SIG-M5 treated with dmso at 0.1 percent for 504 hours (cell line): Measurements from ENCODE around the gene TNFRSF1A.
A peak's percentile ranks its signal among the peaks of the same experiment; 100 is the strongest.

Experiments
- DNase-seq: peaks from one replicate; lab custom pipeline; 2025; ENCODE audit not compliant: unreplicated experiment; lab: John Stamatoyannopoulos, UW

Gene TNFRSF1A

GRCh38 chr12:6324936-6325750, 16.7 kb downstream of the TNFRSF1A start:
- no peak for DNase-seq

DNA sequence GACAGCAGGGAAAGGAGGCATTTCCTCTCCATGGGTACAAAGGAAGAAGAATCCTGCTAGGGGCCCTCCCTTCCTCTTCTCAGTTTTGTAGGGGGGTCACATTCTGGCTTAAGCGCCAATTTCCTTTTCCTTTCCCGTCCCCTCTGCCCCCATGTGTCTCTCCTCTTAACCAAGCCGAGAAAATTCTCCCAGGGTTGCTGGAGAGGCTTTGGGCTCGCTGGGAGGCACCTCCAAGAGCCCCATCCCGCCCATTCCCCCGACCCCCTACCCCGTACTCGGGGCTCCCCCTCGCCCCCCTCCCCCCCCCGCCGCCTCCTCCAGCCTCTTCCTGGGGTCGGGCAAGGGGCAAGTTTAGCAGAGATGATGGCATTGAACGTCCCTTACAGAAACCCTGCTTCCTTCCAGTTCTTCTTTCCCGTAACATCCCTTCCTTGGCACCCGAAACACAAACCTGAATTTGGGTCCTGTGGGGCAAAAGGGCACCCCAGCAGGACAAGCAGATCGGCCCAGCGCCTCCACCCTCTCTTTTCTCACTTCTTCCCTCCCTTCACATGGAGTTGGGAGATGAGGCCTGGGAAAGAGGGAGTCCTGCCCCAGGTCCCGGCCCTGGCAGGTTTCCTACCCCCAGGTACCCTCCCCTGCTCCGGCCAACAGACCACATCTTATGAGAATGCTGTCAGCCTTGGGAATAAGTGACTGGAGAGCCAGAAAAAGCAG, 17.7 kb downstream of the TNFRSF1A start:
- DNase-seq: no peak

DNA sequence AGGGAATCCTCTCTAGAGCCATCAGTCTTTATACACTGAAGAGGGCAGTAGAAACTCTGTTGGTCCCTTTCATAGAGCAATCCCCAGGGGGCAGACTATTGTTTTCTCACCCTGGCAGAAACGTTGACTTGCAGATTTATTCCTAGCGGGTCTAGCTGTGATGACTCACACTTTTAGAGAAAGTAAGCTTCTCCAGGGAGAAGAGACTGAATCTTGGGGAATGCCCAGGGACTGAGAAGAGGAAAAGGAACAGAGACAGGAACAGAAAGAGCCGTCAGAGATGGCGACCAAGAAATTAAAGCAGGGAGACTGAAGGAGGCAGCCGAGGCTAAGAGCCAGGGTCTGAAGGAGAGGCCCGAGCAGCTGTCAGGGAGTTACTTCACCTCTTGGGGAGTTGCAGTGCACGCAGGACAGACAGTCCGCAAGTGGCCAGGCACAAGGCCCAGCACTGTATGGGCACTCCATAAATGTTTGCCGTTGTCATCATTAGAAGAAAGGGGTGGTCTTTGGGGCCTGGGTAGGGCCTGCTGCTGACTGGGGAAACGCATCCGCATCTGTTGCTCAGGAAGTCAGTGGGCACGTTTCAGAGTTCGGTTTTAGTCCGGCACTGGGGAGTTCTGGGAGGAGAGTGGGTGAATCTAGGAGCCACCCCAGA, 18.4 kb downstream of the TNFRSF1A start:
- DNase-seq: peak; percentile 84

GRCh38 chr12:6322969-6323339, 18.9 kb downstream of the TNFRSF1A start:
- no peak for DNase-seq

DNA sequence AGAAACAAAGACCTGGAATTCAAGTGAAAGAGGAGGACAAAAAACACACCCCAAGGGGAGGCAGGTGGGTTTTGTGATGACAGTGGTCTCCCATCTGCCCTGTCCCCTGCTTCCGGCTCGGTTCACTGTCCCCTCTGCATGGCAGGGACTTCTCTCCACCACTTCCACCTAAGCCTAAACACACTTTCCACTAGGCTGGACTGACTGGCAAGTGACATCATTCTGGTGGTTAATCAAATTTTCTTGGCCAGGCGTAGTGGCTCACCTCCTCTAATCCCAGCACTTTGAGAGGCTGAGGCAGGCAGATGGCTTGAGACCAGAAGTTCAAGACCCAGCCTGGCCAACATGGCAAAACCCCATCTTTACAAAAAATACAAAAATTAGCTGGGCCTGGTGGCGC, 19.5 kb downstream of the TNFRSF1A start:
- DNase-seq: no peak

GRCh38 chr12:6321905-6322304, 20.0 kb downstream of the TNFRSF1A start:
- DNase-seq: no peak

DNA sequence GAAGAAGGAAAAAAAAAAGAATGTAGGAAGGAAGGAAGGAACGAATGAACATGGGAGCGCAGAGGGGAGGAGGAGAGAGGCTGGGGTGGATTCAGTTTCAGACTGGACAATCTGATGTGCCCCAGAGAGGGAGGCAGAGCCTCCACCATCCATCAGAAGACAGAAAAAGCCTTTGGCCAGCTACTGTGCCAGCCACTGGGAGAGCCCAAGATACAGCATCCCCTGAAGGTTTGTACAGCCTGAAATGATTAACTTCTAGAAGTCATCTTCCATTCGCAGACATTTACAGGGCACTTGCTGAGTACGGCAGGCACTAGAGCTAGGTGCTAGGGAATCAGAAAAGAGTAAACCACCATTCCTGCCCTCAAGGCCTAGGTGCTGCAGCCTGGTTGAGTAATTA, 22.4 kb downstream of the TNFRSF1A start:
- no peak for DNase-seq

GRCh38 chr12:6318440-6318879, 23.4 kb downstream of the TNFRSF1A start:
- no peak for DNase-seq

- DNase-seq: no peak
These were observed 24.0 kb downstream of the TNFRSF1A start for GRCh38 chr12:6317693-6318439.

DNA sequence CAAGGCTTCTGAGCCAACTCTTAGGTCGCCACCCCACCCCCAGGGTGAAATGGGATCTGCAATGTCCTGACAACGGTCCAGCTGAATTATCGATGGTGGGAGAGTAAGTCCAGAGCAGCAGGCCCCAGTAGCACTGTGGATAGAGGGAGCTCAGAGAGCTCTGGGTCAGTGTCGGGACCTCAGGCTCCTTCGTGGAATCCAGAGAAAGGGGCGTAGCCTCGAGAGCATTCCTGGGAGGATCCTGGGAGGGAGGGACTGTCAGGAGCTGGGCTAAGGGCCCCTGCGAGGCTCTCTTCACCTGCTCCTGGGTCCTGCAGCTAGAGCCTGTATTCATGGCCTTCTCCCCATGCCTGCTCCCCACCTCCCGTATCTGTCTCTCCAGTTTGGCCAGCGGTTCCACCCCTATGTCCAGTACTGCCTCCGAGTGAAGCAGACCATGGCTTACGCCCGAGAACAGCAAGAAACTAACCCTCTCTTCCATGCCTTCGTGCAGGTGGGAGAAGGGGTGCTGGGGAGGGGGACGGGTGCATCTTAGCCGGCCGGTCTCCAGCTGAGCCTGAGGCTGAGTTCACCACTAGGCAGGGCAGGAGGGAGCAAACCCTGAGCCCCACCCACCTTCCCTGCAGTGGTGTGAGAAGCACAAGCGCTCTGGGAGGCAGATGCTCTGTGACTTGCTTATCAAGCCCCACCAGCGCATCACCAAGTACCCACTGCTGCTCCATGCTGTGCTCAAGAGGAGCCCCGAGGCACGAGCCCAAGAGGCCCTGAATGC, 24.8 kb downstream of the TNFRSF1A start:
- DNase-seq: no peak

GRCh38 chr12:6315704-6316597, 25.9 kb downstream of the TNFRSF1A start:
- no peak for DNase-seq

DNA sequence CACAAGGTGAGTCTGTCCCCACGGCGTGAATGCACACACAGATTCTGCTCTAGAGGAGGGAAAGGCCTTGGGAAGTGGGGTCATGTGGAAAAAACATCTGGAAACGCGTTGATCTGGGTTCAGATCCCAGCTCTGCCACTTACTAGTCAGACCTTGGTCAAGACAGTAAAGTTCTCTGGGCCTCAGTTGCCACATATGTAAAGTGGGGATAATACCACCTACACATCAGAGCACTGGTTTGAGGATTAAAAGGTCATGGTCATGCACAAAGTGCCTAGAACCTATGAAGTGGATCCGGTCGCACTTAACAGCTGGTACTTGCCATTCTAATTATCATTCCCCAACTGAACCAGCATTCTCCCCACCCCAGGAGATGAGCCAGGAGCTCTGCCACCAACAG, 26.7 kb downstream of the TNFRSF1A start:
- no peak for DNase-seq

DNA sequence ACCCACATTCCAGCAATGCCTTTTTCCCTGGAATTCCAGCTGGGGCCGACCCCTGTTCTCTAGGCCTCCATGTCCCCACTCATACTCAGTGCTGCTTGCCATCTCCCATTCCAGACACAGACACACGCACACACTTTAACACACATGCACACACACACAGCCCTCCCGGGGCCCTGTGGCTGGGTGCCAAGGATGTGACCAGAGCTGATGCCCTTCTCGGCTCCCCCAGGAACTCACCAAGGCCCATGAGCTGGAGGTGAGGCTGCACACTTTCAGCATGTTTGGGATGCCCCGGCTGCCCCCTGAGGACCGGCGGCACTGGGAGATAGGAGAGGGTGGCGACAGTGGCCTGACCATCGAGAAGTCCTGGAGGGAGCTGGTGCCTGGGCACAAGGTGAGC, 27.1 kb downstream of the TNFRSF1A start:
- no peak for DNase-seq

DNA sequence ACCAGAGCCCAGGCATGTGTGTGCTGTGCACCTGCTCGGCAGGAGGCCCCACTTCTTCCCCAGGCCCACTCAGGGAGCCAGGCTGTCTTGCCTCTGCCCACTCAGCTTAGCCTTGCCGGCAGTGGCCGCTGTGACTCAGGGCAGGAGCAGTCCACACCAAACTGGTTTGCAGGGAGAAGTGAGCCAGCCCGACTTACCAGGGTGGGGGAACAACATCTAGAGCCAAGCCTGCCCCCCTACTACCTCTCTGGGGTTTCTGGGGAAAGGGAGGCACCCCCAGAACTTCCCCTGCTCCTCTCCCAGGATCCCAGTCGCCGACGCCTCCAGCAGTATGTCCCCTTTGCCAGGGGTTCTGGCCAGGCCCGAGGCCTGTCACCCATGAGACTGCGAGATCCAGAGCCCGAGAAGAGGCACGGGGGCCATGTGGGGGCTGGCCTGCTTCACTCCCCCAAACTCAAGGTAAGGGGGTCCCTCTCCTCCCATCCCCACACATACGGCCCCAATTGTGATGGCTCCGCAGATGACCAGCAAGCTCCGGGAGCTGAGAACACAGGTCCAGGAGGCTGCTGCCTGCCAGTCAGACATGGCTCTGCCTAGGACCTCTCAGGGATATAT, 28.4 kb downstream of the TNFRSF1A start:
- no peak for DNase-seq

DNA sequence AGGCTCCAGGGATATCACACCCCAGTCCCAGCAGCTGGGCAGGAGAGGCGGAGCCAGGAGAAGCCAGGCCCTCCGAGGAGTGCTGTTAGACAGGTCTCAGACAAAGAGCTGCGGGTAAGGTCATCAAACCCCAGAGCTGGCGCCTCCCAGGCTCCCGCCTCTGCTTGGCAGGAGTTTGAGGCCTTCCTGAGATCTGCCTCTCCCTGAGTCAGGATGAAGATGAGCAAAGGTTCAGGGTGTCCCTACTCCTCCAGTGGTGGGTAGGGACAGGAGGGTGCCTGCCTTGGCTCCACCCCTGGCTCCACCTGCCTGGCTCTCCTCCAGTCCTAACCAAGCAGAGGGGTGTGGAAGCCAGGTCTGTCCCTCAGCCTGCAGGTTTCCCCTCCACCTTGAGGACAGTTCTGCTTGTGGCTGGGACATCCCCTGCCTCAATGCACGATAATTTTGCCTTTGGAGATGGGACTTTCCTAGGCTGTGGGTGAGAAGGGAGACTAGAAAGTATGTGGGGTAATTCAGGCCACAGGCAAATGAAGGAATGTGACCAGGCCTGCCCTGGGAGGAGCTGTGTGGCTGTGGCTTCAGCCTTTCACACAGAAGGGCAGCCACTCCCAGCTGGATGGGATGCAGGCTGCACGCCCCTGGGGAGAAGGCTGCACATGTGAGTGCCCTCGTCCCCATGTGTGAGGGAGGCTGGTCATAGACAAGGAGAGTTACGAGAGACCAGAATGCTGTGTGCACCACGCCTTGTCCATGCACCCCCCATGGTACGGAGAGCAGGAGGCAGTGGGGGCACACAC, 29.1 kb downstream of the TNFRSF1A start:
- DNase-seq: peak; percentile 20

DNA sequence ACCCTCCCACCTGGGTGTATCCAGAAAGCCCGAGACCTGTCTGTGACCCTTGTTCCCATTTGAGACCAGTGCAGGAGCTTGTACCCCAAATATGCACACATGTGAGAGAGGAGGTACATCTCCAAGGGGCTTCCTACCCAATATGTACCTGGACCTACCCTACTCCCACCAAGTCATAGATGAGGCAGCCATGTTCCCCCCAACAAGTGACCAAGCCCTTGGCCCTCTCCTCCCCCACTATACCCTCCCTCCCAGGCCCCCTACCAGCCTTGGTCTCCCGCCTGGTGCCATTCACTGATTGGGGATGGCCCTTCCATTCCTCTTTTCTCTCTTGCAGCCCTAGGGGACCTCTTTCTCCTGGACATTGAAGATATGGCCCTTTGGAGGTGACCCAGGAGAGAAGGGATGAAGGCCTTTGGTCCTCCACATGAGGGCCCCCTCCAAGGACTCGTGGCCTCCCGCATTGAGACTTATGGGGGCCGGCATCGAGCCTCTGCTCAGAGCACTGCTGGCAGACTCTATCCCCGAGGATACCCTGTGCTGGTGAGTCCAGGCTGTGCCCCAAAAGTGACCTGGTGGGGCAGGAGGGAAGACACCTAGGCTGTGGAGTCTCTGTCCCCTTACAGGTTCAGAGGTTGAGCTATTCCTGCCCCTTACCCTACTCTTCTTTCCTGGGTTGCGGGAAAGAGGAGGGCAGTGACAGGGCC, 29.9 kb downstream of the TNFRSF1A start:
- no peak for DNase-seq

GRCh38 chr12:6310771-6311610, 30.9 kb downstream of the TNFRSF1A start:
- no peak for DNase-seq
